ENCODE measurements around the gene LENG8.
A peak's percentile ranks its signal among the peaks of the same experiment; 100 is the strongest.

DNA sequence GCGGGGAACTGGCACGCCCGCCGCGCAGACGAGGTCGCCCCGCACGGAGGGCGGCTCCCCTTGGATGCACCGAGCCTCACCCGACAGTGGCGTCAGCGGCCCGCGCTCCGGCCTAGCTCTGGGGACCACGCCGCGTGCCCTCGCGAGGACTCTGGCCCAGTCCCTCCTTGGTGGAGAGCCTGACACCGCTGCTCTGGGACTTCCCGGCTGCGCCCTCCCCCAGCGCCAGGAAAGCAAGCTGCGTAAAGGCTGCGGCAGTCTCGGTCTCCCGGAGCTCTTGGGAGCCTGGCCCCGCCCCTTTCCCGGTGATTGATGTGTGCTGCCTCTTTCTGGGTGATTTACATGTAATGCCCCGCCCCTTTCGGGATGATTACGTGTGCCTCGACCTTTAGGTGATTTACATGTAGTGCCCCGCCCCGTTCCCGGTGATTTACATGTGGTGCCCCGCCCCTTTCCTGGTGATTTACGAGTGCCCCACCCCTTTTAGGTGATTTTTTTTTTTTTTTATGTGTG lies 14.6 kb downstream of the LENG8 start, which contains the start of gene LENG9:
- TF ChIP-seq, protein P1, sequence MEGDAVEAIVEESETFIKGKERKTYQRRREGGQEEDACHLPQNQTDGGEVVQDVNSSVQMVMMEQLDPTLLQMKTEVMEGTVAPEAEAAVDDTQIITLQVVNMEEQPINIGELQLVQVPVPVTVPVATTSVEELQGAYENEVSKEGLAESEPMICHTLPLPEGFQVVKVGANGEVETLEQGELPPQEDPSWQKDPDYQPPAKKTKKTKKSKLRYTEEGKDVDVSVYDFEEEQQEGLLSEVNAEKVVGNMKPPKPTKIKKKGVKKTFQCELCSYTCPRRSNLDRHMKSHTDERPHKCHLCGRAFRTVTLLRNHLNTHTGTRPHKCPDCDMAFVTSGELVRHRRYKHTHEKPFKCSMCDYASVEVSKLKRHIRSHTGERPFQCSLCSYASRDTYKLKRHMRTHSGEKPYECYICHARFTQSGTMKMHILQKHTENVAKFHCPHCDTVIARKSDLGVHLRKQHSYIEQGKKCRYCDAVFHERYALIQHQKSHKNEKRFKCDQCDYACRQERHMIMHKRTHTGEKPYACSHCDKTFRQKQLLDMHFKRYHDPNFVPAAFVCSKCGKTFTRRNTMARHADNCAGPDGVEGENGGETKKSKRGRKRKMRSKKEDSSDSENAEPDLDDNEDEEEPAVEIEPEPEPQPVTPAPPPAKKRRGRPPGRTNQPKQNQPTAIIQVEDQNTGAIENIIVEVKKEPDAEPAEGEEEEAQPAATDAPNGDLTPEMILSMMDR (IDR thresholded peaks at IDR 0.05): no peak
- peak in 1 of 2 donors; percentile 64 for TF ChIP-seq POLR2A (IDR thresholded peaks at IDR 0.05)

Data from thyroid gland (tissue), 4 donors.